ENCODE data around the gene HSD17B7. TPM values are rescaled to one million over a fixed set of nuclear protein-coding genes. Genes with fewer than 3 reads are reported as not detected.

The HSD17B7 gene
- total and polyA plus RNA-seq, 2 of the 13 experiments (the other 11 are each of a cell fraction or from before 2014, with no cell fraction given), result 43.9 to 84.9 TPM

DNA sequence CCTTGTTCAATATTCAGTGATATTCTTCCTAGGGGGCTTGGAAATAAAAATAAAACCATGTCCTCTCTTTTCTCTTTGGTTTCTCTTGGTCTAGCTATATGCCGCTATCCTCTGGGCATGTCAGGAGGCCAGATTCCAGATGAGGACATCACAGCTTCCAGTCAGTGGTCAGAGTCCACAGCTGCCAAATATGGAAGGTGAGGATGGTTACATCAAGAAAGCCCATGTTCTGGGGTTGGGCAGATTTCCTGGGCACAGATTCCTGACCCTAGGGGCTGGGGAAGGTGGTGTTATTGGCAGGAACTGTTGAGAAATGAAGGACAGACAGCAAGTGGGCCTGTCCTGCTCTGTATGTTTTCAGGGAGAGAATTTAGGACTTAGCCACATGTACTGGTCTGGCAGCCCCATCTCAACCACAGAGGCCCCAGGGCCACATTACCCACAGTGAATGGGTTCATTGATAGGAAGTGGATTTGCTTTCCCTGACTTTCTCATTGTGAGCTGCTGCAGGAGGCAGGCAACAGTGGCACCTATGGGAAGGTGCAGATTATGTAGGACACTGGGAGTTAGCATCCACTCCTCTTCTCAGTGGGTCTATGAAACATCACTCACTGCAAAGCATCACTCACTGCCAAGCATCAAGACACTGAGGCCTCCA, 37.4 kb upstream of the HSD17B7 start (continued):
- TF ChIP-seq, protein P1, sequence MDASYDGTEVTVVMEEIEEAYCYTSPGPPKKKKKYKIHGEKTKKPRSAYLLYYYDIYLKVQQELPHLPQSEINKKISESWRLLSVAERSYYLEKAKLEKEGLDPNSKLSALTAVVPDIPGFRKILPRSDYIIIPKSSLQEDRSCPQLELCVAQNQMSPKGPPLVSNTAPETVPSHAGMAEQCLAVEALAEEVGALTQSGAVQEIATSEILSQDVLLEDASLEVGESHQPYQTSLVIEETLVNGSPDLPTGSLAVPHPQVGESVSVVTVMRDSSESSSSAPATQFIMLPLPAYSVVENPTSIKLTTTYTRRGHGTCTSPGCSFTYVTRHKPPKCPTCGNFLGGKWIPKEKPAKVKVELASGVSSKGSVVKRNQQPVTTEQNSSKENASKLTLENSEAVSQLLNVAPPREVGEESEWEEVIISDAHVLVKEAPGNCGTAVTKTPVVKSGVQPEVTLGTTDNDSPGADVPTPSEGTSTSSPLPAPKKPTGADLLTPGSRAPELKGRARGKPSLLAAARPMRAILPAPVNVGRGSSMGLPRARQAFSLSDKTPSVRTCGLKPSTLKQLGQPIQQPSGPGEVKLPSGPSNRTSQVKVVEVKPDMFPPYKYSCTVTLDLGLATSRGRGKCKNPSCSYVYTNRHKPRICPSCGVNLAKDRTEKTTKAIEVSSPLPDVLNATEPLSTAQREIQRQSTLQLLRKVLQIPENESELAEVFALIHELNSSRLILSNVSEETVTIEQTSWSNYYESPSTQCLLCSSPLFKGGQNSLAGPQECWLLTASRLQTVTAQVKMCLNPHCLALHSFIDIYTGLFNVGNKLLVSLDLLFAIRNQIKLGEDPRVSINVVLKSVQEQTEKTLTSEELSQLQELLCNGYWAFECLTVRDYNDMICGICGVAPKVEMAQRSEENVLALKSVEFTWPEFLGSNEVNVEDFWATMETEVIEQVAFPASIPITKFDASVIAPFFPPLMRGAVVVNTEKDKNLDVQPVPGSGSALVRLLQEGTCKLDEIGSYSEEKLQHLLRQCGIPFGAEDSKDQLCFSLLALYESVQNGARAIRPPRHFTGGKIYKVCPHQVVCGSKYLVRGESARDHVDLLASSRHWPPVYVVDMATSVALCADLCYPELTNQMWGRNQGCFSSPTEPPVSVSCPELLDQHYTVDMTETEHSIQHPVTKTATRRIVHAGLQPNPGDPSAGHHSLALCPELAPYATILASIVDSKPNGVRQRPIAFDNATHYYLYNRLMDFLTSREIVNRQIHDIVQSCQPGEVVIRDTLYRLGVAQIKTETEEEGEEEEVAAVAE (CRISPR knock-in tag; IDR thresholded peaks at IDR 0.05; ENCODE audit: borderline replicate concordance), result no peak
- peak; percentile 53; the same call in 1 of the 2 replicates for TF ChIP-seq MED1 (CRISPR knock-in tag; IDR thresholded peaks at IDR 0.05)
- TF ChIP-seq ASH2L (IDR thresholded peaks at IDR 0.05; ENCODE audit: insufficient read length, low read depth, low read length), result peak; percentile 26
- no peak for TF ChIP-seq PITX1 (CRISPR knock-in tag; IDR thresholded peaks at IDR 0.05)
- TF ChIP-seq TEAD3 (CRISPR knock-in tag; optimal IDR thresholded peaks at IDR 0.05; ENCODE audit: borderline replicate concordance), result peak; percentile 5
- TF ChIP-seq ATF7 (IDR thresholded peaks at IDR 0.05), result no peak
- no peak for TF ChIP-seq ATF7 (CRISPR knock-in tag; IDR thresholded peaks at IDR 0.05)
- 0 out of 2 replicates have a peak, but pooled peaks have one; percentile 16 for TF ChIP-seq FOSL2 (CRISPR knock-in tag; IDR thresholded peaks at IDR 0.05)
- TF ChIP-seq, protein P2, sequence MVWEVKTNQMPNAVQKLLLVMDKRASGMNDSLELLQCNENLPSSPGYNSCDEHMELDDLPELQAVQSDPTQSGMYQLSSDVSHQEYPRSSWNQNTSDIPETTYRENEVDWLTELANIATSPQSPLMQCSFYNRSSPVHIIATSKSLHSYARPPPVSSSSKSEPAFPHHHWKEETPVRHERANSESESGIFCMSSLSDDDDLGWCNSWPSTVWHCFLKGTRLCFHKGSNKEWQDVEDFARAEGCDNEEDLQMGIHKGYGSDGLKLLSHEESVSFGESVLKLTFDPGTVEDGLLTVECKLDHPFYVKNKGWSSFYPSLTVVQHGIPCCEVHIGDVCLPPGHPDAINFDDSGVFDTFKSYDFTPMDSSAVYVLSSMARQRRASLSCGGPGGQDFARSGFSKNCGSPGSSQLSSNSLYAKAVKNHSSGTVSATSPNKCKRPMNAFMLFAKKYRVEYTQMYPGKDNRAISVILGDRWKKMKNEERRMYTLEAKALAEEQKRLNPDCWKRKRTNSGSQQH (CRISPR knock-in tag; IDR thresholded peaks at IDR 0.05; ENCODE audit: low read depth), result no peak
- TF ChIP-seq, protein P3, sequence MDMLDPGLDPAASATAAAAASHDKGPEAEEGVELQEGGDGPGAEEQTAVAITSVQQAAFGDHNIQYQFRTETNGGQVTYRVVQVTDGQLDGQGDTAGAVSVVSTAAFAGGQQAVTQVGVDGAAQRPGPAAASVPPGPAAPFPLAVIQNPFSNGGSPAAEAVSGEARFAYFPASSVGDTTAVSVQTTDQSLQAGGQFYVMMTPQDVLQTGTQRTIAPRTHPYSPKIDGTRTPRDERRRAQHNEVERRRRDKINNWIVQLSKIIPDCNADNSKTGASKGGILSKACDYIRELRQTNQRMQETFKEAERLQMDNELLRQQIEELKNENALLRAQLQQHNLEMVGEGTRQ (IDR thresholded peaks at IDR 0.05; ENCODE audit: low read depth, low read length), result no peak
- TF ChIP-seq, protein P3 (CRISPR knock-in tag; IDR thresholded peaks at IDR 0.05; ENCODE audit: borderline replicate concordance), result peak; percentile 86; the same call in 1 of the 2 replicates
- TF ChIP-seq, protein P4, sequence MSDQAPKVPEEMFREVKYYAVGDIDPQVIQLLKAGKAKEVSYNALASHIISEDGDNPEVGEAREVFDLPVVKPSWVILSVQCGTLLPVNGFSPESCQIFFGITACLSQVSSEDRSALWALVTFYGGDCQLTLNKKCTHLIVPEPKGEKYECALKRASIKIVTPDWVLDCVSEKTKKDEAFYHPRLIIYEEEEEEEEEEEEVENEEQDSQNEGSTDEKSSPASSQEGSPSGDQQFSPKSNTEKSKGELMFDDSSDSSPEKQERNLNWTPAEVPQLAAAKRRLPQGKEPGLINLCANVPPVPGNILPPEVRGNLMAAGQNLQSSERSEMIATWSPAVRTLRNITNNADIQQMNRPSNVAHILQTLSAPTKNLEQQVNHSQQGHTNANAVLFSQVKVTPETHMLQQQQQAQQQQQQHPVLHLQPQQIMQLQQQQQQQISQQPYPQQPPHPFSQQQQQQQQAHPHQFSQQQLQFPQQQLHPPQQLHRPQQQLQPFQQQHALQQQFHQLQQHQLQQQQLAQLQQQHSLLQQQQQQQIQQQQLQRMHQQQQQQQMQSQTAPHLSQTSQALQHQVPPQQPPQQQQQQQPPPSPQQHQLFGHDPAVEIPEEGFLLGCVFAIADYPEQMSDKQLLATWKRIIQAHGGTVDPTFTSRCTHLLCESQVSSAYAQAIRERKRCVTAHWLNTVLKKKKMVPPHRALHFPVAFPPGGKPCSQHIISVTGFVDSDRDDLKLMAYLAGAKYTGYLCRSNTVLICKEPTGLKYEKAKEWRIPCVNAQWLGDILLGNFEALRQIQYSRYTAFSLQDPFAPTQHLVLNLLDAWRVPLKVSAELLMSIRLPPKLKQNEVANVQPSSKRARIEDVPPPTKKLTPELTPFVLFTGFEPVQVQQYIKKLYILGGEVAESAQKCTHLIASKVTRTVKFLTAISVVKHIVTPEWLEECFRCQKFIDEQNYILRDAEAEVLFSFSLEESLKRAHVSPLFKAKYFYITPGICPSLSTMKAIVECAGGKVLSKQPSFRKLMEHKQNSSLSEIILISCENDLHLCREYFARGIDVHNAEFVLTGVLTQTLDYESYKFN (CRISPR knock-in tag; conservative IDR thresholded peaks at IDR 0.05), result peak; percentile 68
- TF ChIP-seq, protein P5, sequence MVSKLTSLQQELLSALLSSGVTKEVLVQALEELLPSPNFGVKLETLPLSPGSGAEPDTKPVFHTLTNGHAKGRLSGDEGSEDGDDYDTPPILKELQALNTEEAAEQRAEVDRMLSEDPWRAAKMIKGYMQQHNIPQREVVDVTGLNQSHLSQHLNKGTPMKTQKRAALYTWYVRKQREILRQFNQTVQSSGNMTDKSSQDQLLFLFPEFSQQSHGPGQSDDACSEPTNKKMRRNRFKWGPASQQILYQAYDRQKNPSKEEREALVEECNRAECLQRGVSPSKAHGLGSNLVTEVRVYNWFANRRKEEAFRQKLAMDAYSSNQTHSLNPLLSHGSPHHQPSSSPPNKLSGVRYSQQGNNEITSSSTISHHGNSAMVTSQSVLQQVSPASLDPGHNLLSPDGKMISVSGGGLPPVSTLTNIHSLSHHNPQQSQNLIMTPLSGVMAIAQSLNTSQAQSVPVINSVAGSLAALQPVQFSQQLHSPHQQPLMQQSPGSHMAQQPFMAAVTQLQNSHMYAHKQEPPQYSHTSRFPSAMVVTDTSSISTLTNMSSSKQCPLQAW (CRISPR knock-in tag; IDR thresholded peaks at IDR 0.05), result 0 out of 2 replicates have a peak, but pooled peaks have one; percentile 15
- 0 out of 2 replicates have a peak, but pooled peaks have one; percentile 24 for TF ChIP-seq ZNF274 (CRISPR knock-in tag; IDR thresholded peaks at IDR 0.05)
- no peak for TF ChIP-seq TMF1 (CRISPR knock-in tag; IDR thresholded peaks at IDR 0.05; ENCODE audit: low read depth)
- no peak for TF ChIP-seq ATM (IDR thresholded peaks at IDR 0.05; ENCODE audit: borderline replicate concordance)
